CD4-positive, alpha-beta T cell (primary cell): ENCODE measurements around the gene BCAR1. TPM values are rescaled to one million over a fixed set of nuclear protein-coding genes. Genes with fewer than 3 reads are reported as not detected.
"Not testable (repeated sequence)": the region's sequence is repeated elsewhere in the genome, so short reads cannot be mapped to it uniquely, and the experiment has no call there.

Experiments used
- ATAC-seq: fragments of 200-7000 bp; cut with Tn5 transposase; one replicate; pipeline ENCODE4 v1.10.0; 2022; ENCODE audit warnings: mild to moderate bottlenecking; ENCODE audit not compliant: poor library complexity
- CTCF ChIA-PET: fragments of 350-600 bp; sonication (Branson Sonifier 250); formaldehyde crosslinking; loops from one replicate; lab custom pipeline; 2021; ENCODE audit warnings: antibody characterized with exemption, inconsistent platforms; lab: Charles Lee
- POLR2A ChIA-PET: fragments of 350-600 bp; sonication (Branson Sonifier 250); formaldehyde crosslinking; loops from one replicate; lab custom pipeline; 2021; ENCODE audit warnings: antibody characterized with exemption, inconsistent platforms; lab: Charles Lee
- DNase-seq, 14 experiments: peaks; one replicate each; pipeline ENCODE4 v3.0.0-alpha.2; 2013 to 2020; ENCODE audit warnings: mixed read lengths in 2 of 14
- H3K27ac ChIP-seq, 2 donors: one replicate each; pipeline versions ENCODE4 v1.5.1 to v1.7.0; 2013; ENCODE audit warnings: low read length in 2 of 2, low read depth in 1 of 2, mild to moderate bottlenecking in 1 of 2
- H3K27me3 ChIP-seq, 2 experiments: 1 replicate in 1 of 2; 2 replicates in 1 of 2; pipeline versions ENCODE4 v1.6.1 to v1.7.0; 2013; ENCODE audit warnings: low read length in 2 of 2, control low read depth in 1 of 2, mild to moderate bottlenecking in 1 of 2, moderate library complexity in 1 of 2; ENCODE audit not compliant: insufficient read depth in 2 of 2, control insufficient read depth in 1 of 2
- H3K36me3 ChIP-seq: one replicate; pipeline ENCODE4 v1.6.1; 2013; ENCODE audit warnings: low read length, control low read depth; ENCODE audit not compliant: insufficient read depth
- H3K4me1 ChIP-seq: one replicate; pipeline ENCODE4 v1.6.1; 2013; ENCODE audit warnings: low read length, control low read depth; ENCODE audit not compliant: insufficient read depth
- H3K4me3 ChIP-seq: one replicate; pipeline ENCODE4 v1.5.1; 2013; ENCODE audit warnings: mild to moderate bottlenecking, low read length, moderate library complexity
- H3K9me3 ChIP-seq, 2 experiments: 1 replicate in 1 of 2; 2 replicates in 1 of 2; pipeline versions ENCODE4 v1.6.1 to v1.7.0; 2013; ENCODE audit warnings: low read length in 2 of 2, mild to moderate bottlenecking in 2 of 2, control low read depth in 1 of 2, moderate library complexity in 1 of 2; ENCODE audit not compliant: control insufficient read depth in 1 of 2, insufficient read depth in 1 of 2
- H3K27ac Mint-ChIP-seq: one replicate; pipeline ENCODE4 v1.8.0; 2020; ENCODE audit warnings: mixed read lengths
- H3K27me3 Mint-ChIP-seq: one replicate; pipeline ENCODE4 v1.8.0; 2021; ENCODE audit warnings: mixed read lengths
- H3K36me3 Mint-ChIP-seq: one replicate; pipeline ENCODE4 v1.8.0; 2021; ENCODE audit warnings: low read depth, mixed read lengths
- H3K4me1 Mint-ChIP-seq: one replicate; pipeline ENCODE4 v1.8.0; 2021; ENCODE audit warnings: low read depth, mixed read lengths
- H3K4me3 Mint-ChIP-seq: one replicate; pipeline ENCODE4 v1.8.0; 2020; ENCODE audit warnings: mild to moderate bottlenecking, mixed read lengths
- H3K9me3 Mint-ChIP-seq: one replicate; pipeline ENCODE4 v1.8.0; 2020; ENCODE audit warnings: mixed read lengths
- intact Hi-C, 2 experiments: fragments of 100-400 bp; cut with DNase I in 1 of 2; cut with micrococcal nuclease in 1 of 2; formaldehyde crosslinking; loops; one replicate each; pipeline versions ENCODE4 v1.15.1 to v1.9.0; 2023 to 2025; cut with DNase I, micrococcal nuclease
- total RNA-seq, 174 experiments: library from RNA in 2 of 174; stranded (reverse) in 2 of 174; gene quantifications; one replicate each; pipeline ENCODE4 v1.2.3 and lab custom pipeline; 2021 to 2026
- TF ChIP-seq, protein P1 (sequence below): fragments of 200-600 bp; IDR thresholded peaks from one replicate; pipeline ENCODE4 v1.8.0; 2022; ENCODE audit warnings: antibody characterized with exemption, mild to moderate bottlenecking

Gene BCAR1
- total RNA-seq, 2 experiments from 2014 or later = 0.08 to 0.17 TPM

DNA sequence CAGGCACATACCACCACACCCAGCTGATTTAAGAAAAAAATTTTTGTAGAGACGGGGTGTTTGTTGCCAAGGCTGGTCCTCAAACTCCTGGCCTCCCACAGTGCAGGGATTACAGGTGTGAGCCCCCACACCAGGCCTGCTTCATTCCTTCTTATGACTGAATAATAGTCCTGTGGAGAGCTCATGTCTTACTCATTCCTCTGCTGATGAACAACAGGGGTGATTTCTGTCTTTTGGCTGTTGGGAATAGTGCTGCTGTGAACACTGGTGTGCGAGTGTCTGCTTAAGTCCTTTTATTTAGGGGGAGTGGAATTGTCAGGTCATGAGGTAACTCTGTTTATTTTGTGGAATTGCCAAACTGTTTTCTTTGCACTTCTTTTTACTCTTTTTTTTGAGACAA, 35.3 kb downstream of the BCAR1 start:
- ChIA-PET POLR2A (no interaction called here), CTCF (interaction anchor here (1.0 kb wide), 1 partner anchor 17 kb away, joined by 3 read pairs; no protein-coding TSS in a partner anchor)
- DNase-seq = no peak
- Mint-ChIP-seq H3K27ac (no peak overlapping the region), H3K9me3 (no peaks in the 10 kb centered on the region), H3K4me3 (no peak overlapping the region), H3K4me1 (peaks cover 11% of the 10 kb centered on the region), H3K36me3 (no peaks in the 10 kb centered on the region), H3K27me3 (no peaks in the 10 kb centered on the region)
- H3K27me3 ChIP-seq = no peaks in the 10 kb centered on the region
- TF ChIP-seq, protein P1, sequence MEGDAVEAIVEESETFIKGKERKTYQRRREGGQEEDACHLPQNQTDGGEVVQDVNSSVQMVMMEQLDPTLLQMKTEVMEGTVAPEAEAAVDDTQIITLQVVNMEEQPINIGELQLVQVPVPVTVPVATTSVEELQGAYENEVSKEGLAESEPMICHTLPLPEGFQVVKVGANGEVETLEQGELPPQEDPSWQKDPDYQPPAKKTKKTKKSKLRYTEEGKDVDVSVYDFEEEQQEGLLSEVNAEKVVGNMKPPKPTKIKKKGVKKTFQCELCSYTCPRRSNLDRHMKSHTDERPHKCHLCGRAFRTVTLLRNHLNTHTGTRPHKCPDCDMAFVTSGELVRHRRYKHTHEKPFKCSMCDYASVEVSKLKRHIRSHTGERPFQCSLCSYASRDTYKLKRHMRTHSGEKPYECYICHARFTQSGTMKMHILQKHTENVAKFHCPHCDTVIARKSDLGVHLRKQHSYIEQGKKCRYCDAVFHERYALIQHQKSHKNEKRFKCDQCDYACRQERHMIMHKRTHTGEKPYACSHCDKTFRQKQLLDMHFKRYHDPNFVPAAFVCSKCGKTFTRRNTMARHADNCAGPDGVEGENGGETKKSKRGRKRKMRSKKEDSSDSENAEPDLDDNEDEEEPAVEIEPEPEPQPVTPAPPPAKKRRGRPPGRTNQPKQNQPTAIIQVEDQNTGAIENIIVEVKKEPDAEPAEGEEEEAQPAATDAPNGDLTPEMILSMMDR = no peak
- no peaks in the 10 kb centered on the region for H3K9me3 ChIP-seq
- H3K27ac ChIP-seq = no peak overlapping the region
- H3K4me1 ChIP-seq = peaks cover 8% of the 10 kb centered on the region
- intact Hi-C loops = no loop called here
- no peaks in the 10 kb centered on the region for H3K36me3 ChIP-seq
- no peak for ATAC-seq
- H3K4me3 ChIP-seq = no peak overlapping the region

DNA sequence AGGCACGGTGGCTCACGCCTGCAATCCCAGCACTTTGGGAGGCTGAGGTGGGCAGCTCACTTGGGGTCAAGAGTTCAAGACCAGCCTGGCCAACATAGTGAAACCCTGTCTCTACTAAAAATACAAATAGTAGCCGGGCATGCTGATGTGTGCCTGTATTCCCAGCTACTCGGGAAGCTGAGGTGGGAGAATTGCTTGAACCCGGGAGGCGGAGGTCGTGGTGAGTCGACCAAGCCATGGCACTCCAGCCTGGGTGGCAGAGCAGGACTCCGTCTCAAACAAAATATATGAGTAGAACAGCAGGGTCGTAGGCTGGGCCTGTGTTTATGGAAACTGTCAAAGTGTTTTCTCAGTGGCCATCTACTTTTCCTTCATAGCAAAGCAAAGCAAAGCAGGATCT, 40.1 kb downstream of the BCAR1 start:
- CTCF ChIA-PET = interaction anchor here (0.6 kb wide), 1 partner anchor 183 kb away, joined by 3 read pairs; no protein-coding TSS in a partner anchor
- H3K36me3 Mint-ChIP-seq, H3K4me3 Mint-ChIP-seq, H3K4me1 Mint-ChIP-seq, intact Hi-C loops, H3K4me3 ChIP-seq, H3K4me1 ChIP-seq, H3K36me3 ChIP-seq, ATAC-seq, H3K9me3 ChIP-seq, H3K27ac ChIP-seq, DNase-seq, H3K9me3 Mint-ChIP-seq, H3K27me3 ChIP-seq, H3K27ac Mint-ChIP-seq, POLR2A ChIA-PET, H3K27me3 Mint-ChIP-seq: not testable (repeated sequence)

DNA sequence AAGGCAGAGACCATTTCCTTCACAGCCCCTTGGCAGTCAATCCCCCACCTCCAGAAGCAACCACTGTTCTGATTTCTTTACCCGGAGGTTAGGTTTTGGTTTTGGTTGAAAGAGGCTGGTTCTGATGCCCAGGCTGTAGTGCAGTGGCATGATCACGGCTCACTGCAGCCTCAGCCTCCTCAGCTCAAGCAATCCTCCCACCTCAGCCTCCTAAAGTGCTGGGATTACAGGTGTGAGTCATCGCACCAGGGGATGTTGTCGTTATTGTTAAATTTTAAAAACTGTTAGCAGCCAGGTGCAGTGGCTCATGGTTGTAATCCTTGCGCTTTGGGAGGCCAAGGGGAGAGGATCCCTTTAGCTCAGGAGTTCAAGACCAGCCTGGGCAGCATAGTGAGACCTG, 41.5 kb downstream of the BCAR1 start:
- Histone ChIP-seq H3K9me3 (no peaks in the 10 kb centered on the region), H3K27ac (no peak overlapping the region), H3K27me3 (no peaks in the 10 kb centered on the region), H3K4me1 (no peaks in the 10 kb centered on the region), H3K36me3 (no peaks in the 10 kb centered on the region), H3K4me3 (no peak overlapping the region)
- Mint-ChIP-seq H3K4me3 (no peak overlapping the region), H3K27me3 (no peaks in the 10 kb centered on the region), H3K9me3 (no peaks in the 10 kb centered on the region), H3K4me1 (no peaks in the 10 kb centered on the region), H3K27ac (no peak overlapping the region), H3K36me3 (no peaks in the 10 kb centered on the region)
- intact Hi-C loops = no loop called here
- no peak for ATAC-seq
- POLR2A ChIA-PET = no interaction called here
- DNase-seq = no peak
- CTCF ChIA-PET = interaction anchor here (0.7 kb wide), 1 partner anchor 11 kb away, joined by 5 read pairs; no protein-coding TSS in a partner anchor
- TF ChIP-seq, protein P1 = no peak

DNA sequence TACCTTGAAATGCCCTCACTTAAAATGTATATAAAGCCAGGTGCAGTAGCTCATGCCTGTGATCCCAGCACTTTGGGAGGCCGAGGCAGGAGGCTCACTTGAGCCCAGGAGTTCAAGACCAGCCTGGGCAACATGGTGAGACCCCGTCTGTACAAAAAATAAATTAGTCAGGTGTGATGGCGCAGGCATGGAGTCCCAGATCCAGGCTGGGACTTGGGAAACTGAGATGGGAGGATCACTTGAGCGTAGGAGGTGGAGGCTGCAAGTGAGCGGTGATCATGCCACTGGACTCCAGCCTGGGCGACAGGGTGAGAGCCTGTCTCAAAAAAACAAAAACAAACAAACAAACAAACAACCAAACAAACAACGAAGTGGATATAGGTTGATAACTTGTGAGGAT, 41.9 kb downstream of the BCAR1 start:
- CTCF ChIA-PET, intact Hi-C loops, H3K4me1 ChIP-seq, H3K4me3 Mint-ChIP-seq, H3K27ac Mint-ChIP-seq, H3K27ac ChIP-seq, H3K36me3 Mint-ChIP-seq, POLR2A ChIA-PET, DNase-seq, H3K9me3 Mint-ChIP-seq, H3K27me3 Mint-ChIP-seq, H3K27me3 ChIP-seq, H3K4me3 ChIP-seq, H3K36me3 ChIP-seq, H3K9me3 ChIP-seq, H3K4me1 Mint-ChIP-seq, ATAC-seq: not testable (repeated sequence)
